HG03565 (cell line): ENCODE data around the gene PRDM12.

Source experiments
- ATAC-seq: cut with Tn5 transposase; IDR thresholded peaks from one replicate; pipeline ENCODE4 v1.9.1; 2021; ENCODE audit warnings: mild to moderate bottlenecking, moderate library complexity; ENCODE audit not compliant: unreplicated experiment

The PRDM12 gene

DNA sequence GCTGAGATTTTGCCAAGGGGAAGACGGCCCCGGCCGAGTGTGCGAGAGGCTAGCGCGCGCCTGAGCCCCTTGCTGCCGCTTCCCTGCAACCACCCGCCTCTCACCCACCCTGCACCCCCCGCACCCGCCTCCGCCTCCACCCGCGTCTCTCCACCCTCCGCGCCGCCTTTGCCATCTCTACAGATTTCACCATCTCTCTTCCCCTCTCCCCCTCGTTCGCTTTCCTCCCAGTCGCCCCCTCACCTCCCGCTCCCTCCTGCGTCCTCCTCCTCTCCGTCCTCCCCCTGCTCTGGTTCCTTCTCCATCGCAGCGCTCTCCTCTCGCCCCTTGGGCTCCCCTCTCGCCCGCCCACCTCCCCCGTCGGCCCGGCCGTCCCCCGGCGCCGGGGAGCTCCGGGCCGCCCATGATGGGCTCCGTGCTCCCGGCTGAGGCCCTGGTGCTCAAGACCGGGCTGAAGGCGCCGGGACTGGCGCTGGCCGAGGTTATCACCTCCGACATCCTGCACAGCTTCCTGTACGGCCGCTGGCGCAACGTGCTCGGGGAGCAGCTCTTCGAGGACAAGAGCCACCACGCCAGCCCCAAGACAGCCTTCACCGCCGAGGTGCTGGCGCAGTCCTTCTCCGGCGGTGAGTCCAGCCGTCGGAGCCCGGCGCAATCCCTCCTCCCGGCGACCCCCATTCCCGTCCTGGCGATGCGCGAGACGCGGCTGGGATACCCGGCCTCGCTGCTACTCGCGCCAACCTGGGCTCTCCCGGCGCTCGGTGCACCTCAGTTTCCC is at the start of gene PRDM12:
TSS of gene PRDM12 (plus strand) at position 344 of the 778 bp plus-strand sequence. CDS start at position 404, 60 bp downstream.
- ATAC-seq = no peak

DNA sequence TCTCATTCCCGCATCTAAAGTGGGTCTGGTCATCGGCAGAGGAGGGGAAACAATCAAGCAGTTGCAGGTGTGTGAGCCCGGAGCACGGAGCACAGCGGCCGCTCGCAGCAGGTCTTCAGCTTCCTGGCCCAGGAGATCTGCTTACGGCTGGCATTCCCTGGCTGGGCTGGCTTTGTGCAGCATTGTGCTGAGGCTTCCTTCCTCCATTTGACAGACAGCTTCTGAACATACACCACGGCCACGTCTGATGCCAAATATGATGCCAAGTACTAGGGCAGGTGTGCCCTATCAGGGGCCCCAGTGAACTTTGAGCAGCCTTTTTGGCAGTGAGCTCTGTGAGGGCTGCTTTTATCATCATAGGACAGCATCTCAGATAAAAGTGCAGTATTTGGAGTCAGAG is 47.9 kb upstream of the PRDM12 start:
- no peak for ATAC-seq

DNA sequence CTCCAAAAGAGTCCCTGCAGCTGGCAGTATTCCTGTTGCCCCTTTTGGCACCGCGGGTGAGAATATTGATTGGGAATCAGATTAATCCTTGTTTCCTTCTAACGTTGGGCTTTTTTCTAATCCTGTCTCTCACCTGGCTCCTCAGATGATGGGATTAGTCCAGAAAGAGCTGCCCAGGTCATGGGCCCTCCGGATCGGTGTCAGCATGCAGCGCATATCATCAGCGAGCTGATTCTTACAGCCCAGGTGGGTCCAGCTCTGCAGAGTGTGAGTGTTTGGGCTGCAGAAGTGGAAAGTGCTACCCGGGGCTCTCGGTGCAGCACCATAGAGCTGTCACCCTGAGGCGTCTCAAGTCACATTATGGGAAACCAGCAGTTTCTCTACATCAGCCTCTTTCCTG is 40.9 kb upstream of the PRDM12 start:
- ATAC-seq = no peak

DNA sequence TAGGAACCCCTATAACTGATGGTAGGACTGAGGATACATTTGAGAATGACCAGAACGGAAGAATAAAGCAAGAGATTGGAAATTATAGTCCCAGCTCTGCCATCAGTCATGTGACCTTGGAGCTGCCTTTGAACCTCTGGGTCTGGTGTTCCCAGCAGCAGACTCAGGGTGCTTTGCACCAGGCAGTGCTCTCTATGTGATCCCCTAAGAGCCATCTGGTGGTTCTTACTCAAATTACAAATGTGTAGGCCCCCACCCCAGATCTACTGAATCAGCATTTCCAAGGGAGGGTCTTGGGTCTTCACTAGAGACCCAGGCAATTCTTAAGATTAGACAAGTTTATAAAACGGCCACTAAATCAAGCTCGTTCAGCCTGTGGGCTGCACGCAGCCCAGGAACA is 40.2 kb upstream of the PRDM12 start:
- no peak for ATAC-seq

DNA sequence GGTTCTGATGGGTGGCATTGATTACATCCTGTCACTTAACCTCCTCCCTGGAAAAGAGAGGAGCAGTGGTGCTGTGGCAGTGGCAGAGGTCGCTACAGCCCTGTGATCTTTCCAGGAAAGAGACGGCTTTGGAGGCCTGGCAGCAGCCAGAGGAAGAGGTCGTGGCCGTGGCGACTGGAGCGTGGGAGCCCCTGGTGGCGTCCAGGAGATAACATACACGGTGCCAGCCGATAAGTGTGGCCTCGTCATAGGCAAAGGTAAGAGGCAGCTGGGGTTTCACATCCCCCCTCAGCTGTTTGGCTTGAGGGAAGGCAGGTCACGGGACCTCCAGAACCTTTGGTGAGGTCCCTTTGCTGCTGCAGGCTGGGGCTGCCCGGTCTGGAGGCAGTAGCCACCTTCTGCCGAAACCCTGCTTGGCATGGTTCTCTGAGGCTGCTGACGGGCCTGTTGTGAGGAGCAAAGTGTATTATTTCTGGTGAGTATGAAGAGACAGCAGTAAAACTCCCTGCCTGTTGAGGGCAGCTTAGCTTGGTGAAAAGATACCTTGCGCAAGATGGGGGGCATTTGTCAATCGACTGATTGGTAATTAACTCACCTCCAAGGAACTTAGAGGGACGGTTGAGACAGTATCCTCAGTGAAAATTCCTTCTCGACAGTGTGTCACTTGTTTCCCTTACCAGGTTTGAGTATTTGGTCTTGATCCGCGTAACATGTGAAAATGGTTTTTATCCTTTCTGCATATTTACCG is 38.0 kb upstream of the PRDM12 start:
- no peak for ATAC-seq

DNA sequence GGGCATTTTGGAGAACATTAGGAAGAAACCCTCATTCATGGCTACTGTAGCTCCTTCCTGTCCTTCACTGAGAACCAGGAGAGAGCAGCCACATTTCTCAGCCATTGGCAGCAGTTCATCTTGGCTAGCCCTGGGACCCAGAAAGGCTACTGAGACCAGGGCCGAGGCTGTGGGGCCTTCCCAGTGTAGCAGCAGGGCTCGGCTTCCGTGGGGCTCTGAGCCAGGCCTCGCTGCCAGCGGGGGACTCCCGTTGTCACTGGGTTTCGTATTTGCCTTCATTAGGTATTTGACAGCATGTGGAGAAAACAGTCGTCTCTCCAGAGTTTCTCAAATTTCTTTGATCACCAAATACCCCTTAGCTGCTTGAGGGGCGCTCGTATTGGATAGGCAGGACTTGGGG is 37.3 kb upstream of the PRDM12 start:
- ATAC-seq = no peak

DNA sequence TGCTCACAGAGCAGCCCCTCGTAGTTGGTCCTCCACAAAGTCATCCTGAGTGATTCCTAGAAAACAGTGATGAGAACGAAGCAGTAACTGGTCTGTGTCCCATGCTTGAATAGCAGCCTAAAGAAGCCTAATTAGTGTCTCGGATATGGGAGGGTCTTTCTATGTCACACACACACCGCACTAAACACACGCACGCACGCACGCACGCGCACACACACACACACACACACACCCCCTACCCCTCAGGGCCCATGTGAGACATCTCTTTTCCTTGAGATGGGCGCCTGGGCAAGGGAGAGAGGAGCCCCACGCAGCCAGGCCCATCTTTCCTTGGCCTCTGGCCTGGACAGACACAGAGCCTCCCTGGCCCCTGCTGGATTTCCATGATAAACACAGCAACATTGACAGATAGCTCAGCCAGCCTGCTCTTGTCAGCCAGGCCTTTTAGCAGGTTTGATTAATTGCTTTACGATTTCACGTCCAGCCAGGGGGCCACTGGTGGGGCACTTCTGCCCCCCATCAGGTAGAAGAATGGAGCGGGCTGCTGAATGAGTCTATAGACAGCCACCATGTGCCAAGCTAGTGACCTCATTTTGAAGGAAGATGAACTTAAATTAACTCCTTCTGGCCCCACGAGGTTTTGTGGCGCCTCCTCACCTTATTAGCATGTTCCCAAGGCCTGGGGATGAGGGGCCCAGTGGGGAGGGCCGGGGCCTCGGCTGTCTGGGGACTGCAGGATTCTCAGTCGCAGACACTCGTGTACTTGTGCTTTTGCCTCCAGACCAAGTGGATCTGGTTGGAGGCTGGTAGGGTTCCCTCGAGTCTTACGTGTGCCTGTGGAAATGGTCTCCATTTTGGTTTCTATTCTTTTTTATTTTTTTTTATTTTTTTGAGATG is 36.2 kb upstream of the PRDM12 start:
- ATAC-seq = no peak

DNA sequence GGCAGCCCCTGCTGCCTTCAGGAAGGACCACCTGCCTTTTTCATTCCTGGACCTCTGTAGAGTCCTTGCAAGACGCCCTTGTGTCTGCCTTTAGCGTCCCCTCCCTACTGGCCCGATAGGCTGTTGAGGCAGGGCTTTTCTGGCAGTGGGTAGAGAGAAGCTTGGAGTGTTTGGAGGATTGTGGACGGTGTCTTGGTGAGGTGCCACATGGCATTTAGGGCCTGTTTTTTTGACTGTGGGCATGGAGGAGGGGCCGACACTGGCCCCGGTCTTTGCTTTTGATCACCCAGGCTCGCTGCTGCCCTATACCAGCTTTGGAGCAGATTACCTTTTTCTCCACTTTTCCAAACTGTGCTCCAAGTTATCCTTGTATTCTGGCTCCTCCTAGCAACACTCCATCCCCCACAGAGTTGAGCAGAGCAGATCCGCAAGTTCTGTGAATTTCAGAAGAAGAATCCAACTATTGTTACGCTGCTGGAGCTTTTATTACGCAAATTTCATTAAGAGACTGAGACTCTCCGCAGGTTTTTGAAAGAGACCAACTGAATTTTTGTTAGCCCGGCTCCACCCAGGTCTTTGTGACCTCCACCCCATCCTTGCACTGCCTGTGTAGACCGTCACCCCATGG is 34.8 kb upstream of the PRDM12 start:
- ATAC-seq = no peak

DNA sequence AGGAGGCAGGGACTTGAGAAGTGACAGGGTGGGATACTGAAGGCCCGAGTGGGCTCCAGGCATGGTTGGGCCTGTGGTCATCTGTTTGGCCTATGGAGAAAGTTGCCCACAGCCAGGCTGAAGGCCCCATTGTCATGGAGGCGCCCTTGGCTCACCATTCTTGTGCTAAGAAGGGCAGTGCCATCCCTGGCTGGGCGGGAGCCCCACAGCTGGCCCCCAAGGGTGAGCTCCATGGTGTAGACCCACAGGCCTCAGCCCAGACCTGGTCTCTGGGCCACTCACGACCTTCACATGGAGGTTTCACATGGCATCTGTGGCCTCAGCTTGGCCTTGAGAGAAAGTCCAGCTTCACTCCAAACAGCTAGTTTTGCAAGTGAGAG is 34.3 kb upstream of the PRDM12 start:
- ATAC-seq = no peak

DNA sequence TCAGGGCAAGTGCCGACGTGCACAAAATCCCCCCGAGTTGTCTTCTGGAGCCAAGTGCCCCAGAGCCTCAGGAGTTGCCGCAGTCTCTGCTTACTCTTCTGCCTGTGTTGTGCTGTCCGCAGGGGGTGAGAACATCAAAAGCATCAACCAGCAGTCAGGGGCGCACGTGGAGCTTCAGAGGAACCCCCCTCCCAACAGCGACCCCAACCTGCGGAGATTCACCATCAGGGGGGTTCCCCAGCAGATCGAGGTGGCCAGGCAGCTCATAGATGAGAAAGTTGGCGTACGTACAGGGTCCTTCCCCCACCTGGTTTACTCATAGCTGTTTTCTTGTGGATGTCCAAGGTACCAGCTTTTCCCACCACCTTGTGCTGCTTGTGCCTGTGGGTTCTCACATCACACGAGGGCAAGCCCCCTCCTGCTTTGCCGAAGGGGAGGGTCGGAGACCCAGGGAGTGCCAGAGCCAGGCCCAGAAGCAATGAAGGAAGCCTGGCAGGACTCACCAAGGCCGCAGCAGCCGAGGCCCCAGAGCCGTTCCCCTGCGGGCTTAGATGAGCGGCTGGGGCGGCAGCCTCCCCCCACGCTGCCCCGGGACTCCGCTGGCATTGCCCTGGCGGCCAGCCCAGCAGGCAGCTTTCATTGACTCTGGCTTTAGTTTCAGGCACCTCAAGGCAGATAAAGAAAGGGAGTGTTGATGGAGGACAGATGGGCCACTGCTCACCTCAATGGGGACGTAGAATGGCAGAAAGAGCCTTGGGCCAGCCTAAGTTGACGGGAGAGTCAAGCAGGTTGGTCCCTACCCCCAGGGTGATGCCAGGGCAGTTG is 33.7 kb upstream of the PRDM12 start:
- no peak for ATAC-seq

DNA sequence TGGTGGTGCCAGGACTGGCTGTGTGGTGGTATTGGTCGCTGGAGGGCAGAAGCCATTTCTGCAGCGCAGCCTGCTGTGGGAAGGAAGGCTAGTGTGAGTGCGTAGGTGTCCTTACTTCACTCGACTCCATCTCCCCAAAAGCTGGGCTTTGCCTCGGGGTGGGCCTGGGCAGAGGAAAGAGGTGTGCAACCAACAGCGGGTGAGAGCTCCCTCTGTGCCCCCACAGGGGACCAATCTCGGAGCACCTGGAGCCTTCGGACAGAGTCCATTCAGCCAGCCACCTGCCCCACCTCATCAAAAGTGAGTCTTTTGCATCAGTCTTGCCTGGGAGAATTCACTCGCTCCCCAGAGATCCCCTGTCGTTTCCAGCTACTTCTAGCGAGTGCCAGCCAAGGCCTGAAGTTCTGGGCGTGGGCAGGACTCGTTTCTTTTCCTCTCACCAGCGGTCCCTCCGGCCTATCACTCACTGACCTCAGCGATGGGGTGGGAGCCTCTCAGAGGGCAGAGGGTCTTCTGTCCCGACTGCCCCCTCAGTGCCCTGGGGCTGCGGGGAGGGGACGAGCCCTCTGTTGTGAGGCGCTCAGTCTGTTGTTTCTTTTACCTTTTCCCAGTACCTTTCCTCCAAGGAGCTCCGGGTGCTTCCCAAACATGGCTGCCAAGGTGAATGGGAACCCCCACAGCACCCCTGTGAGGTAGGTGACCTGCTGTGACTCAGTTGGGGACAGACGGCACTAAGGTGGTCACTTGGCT is 32.9 kb upstream of the PRDM12 start:
- ATAC-seq = no peak

DNA sequence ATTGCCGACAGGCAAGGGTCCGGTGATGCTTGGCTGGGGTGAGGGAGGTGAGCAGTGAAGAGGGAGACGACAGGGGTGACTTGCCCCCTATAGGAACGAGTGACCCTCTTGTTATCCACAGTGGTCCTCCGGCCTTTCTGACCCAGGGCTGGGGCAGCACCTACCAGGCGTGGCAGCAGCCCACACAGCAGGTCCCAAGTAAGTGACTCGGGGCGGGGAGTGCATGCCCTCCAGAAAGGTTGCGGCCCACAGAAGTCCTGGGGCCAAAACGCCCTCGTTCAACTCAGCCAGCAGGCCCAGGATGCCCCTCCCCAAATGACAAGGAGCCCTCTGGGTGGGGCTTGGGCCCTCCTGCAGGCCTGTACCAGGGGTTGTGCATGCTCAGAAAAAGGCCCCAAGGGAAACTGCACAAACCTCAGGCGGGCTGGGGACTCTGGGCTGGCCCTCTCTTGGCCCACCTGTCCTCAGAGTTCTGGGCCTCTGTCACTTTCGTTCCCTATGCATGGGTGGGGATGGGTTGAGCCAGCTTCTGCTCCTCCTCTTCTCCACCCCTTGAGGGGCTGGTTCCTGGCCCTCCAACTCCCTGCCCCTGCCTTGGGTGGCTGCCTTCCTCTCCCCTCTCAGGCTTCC is 32.2 kb upstream of the PRDM12 start:
- ATAC-seq = no peak

DNA sequence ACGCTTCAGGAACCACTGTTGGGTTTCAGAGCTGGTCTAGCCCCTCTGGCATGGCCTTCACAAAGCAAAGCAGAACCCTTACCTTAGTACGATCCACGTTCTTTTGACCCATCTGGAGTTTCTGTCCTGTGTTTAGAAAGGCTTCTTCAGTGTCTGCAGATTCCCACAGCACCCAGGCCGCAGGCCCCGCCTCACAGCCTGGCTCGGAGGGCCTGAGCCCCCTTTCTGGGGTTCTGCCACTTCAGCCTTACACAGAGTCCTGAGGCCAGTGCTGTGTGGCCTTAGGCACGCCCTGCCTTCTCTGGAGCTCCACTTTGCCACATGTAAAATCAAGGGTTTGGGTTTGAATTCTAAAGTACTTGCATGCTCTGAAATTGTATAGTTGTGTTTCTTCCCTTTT is 31.6 kb upstream of the PRDM12 start:
- ATAC-seq = no peak

DNA sequence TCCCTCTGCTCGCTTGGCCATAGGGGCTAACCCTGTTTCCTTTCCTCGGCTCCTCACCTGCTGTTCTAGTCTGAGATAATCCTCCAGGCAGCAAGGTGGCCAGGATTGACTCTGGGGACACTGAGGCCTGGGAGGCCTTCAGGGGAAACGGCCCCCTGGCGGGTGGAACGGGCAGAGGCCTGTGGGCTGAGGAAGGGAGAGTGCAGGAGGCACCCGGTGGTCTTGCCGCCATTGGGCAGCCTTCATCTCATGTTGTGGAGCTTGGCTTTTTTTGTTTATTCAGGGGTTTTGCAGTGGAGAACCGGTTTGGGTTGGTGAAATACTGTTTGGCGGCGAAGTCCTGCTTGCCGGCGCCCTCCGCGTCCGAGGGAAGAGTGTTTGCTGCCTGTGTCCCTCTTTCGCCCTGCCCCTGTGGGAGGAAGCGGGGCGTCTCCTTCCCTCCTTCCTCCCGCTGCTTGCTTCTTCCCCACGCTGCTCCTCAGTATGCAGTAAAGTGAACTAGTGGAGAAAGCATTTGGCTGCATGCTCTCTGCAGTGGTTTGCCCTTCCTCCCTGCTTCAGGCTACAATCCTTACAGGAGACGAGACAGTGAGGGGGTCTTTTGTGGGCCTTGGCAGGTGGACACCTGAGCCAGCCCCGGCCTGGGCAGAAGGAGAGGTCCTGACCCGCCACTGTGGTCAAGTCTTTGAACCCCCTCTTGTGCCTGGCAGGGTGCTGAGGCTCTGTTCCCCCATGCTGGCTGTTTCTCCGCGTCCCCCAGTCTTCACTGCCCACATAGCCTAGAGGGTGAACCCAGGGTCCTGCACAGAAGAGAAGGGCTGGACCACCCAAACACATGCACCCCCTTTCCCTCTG is 30.8 kb upstream of the PRDM12 start:
- ATAC-seq = no peak

DNA sequence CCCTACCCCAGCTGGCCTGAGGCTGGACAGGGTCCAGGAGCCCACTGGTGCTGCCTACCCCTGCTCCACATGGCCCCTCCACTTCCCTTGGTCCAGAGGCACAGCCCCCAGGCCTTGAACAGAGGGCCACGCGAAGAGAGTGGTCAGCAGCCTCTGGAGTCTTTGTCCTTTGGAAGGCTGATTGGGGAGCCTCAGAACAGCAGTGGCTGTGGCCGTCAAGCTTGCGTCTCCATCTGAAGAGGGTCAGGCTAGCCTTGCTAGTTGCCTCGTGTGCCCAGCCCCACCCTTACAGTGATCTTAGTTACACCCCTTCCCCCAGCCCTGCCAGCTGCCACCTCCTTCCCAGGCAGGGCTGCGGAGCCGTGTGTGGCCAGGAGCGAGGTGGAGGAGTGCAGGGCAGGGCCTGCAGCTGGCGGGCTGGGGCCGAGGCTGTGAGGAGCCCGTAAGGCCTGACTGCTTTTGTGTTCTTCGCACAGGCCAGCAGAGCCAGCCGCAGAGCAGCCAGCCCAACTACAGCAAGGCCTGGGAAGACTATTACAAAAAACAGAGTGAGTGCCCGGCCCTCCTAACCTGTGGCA is 30.1 kb upstream of the PRDM12 start:
- ATAC-seq = no peak

DNA sequence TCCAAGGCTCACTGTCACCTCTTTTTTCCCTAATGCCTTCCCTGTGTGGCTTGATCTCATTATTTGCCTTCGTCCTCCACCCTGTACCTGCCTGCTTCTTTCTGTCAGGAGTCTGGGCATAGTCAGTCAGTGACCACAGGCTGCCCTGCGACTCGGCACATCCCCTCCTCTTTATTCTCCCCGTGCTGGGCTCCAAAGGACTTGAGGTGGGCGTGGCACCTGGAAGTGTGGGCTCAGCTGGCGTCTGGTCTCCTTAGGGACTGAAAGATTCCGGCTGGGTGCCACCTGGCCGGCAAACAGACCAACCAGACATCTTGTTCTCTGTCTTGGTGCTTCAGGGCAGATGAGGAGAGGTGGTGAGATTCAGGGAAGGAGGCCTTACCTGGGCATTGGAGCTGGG is 29.6 kb upstream of the PRDM12 start:
- no peak for ATAC-seq

DNA sequence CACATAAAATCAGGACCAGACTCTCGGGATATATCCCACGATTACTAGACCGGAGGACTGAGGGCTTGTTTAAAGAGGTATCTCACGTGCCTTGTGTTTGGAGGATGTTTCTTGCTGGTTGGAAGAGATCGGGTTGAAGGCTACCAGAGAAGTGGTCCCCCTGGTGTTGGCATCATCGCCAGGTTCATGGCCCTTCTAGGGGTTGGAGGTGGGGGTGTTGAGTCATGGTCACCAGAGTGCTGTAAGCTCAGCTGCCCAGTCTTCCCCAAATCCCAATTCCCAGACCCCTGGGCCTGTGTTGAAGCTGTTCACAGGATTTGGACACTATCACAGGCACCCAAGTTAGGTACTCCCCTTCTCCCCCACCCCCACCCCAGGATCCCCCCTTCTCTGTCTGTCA is 29.1 kb upstream of the PRDM12 start:
- no peak for ATAC-seq
